ENCODE results near the gene FDX1. TPM values are rescaled to one million over a fixed set of nuclear protein-coding genes. Genes with fewer than 3 reads are reported as not detected.

The FDX1 gene
- total RNA-seq, 1 experiment from 2014 or later = 13.6 TPM

GRCh38 chr11:110509472-110509871, 79.7 kb downstream of the FDX1 start:
- DNase-seq (ENCODE audit: low read depth, low spot score) (no peak), ATAC-seq (no peak)
- POLR2A ChIA-PET = no interaction called here
- CTCF ChIA-PET = no interaction called here
- H3K9me3 ChIP-seq (ENCODE audit: control insufficient read depth, insufficient read depth, low read depth, low read length) = no peaks in the 10 kb centered on the region
- no peaks in the 10 kb centered on the region for H3K36me3 ChIP-seq (ENCODE audit: control insufficient read depth, insufficient read depth, low read length)
- H3K27ac ChIP-seq (ENCODE audit: low read length) = no peak overlapping the region
- no peaks in the 10 kb centered on the region for H3K4me1 ChIP-seq (ENCODE audit: control insufficient read depth, insufficient read depth, low read length)
- BruUV-seq (replicated peaks) = no TSS peak
- no peak for TF ChIP-seq CTCF (IDR thresholded peaks at IDR 0.05)
- TF ChIP-seq, protein P1, sequence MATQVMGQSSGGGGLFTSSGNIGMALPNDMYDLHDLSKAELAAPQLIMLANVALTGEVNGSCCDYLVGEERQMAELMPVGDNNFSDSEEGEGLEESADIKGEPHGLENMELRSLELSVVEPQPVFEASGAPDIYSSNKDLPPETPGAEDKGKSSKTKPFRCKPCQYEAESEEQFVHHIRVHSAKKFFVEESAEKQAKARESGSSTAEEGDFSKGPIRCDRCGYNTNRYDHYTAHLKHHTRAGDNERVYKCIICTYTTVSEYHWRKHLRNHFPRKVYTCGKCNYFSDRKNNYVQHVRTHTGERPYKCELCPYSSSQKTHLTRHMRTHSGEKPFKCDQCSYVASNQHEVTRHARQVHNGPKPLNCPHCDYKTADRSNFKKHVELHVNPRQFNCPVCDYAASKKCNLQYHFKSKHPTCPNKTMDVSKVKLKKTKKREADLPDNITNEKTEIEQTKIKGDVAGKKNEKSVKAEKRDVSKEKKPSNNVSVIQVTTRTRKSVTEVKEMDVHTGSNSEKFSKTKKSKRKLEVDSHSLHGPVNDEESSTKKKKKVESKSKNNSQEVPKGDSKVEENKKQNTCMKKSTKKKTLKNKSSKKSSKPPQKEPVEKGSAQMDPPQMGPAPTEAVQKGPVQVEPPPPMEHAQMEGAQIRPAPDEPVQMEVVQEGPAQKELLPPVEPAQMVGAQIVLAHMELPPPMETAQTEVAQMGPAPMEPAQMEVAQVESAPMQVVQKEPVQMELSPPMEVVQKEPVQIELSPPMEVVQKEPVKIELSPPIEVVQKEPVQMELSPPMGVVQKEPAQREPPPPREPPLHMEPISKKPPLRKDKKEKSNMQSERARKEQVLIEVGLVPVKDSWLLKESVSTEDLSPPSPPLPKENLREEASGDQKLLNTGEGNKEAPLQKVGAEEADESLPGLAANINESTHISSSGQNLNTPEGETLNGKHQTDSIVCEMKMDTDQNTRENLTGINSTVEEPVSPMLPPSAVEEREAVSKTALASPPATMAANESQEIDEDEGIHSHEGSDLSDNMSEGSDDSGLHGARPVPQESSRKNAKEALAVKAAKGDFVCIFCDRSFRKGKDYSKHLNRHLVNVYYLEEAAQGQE (IDR thresholded peaks at IDR 0.05; ENCODE audit: insufficient read depth in 1 of 2, low read depth in 2 of 2, low read length in 1 of 2) = no peak
- TF ChIP-seq SIN3A (IDR thresholded peaks at IDR 0.05; ENCODE audit: borderline replicate concordance, insufficient read depth, low read depth, low read length) = no peak
- TF ChIP-seq TCF7L2 (IDR thresholded peaks at IDR 0.05; ENCODE audit: low read depth, low read length) = no peak
- H3K27me3 ChIP-seq (ENCODE audit: control insufficient read depth, insufficient read depth, low read length) = peaks cover 4% of the 10 kb centered on the region; the same call in 1 of the 2 replicates
- intact Hi-C loops (cut with micrococcal nuclease; ENCODE audit: unreplicated experiment) = no loop called here
- in situ Hi-C loops (cut with HindIII; ENCODE audit: low pct_unique_long_range_greater_than_20kb, low sequenced_read_pairs) = no loop called here
- H3K4me3 ChIP-seq (ENCODE audit: low read depth in 2 of 2, low read length in 2 of 2) = no peak overlapping the region

DNA sequence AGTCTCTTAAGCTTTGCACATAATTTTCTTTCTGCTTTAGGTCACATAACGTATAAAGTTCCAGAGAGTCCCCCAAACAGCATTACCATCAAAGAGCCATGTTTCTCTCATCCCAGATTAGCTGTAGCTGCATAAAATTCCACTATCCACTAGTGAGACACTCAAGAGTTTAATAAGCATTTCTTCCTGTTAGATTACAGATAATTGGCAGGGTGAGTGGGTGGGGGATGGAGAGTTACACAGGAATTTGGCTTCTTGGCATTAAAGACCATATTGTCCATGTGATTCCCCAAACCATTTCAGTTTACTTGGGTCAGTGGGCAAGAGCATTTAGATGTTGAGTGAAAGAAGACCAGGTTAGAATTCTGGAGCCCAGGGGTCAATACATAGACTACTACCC, 82.3 kb downstream of the FDX1 start:
- intact Hi-C loops (cut with micrococcal nuclease; ENCODE audit: unreplicated experiment) (no loop called here), in situ Hi-C loops (cut with HindIII; ENCODE audit: low pct_unique_long_range_greater_than_20kb, low sequenced_read_pairs) (no loop called here)
- BruUV-seq (replicated peaks) = no TSS peak
- Histone ChIP-seq H3K4me1 (ENCODE audit: control insufficient read depth, insufficient read depth, low read length) (no peaks in the 10 kb centered on the region), H3K4me3 (ENCODE audit: low read depth in 2 of 2, low read length in 2 of 2) (no peak overlapping the region), H3K27me3 (ENCODE audit: control insufficient read depth, insufficient read depth, low read length) (peaks cover 4% of the 10 kb centered on the region; the same call in 1 of the 2 replicates), H3K9me3 (ENCODE audit: control insufficient read depth, insufficient read depth, low read depth, low read length) (no peaks in the 10 kb centered on the region), H3K36me3 (ENCODE audit: control insufficient read depth, insufficient read depth, low read length) (no peaks in the 10 kb centered on the region), H3K27ac (ENCODE audit: low read length) (no peak overlapping the region)
- TF ChIP-seq, protein P1 (IDR thresholded peaks at IDR 0.05; ENCODE audit: insufficient read depth in 1 of 2, low read depth in 2 of 2, low read length in 1 of 2) = no peak
- TF ChIP-seq SIN3A (IDR thresholded peaks at IDR 0.05; ENCODE audit: borderline replicate concordance, insufficient read depth, low read depth, low read length) = no peak
- TF ChIP-seq POLR2AphosphoS5 (IDR thresholded peaks at IDR 0.05; ENCODE audit: low read depth, low read length) = no peak
- TF ChIP-seq CTCF (IDR thresholded peaks at IDR 0.05) = no peak
- TF ChIP-seq TCF7L2 (IDR thresholded peaks at IDR 0.05; ENCODE audit: low read depth, low read length) = no peak
- ATAC-seq = no peak
- ChIA-PET CTCF (no interaction called here), POLR2A (no interaction called here)
- no peak for DNase-seq (ENCODE audit: low read depth, low spot score)

Data from Panc1 (cell line).